K562 (cell line): ENCODE results near the gene CCDC85C. TPM values are rescaled to one million over a fixed set of nuclear protein-coding genes. Genes with fewer than 3 reads are reported as not detected.

Source experiments
- ATAC-seq: fragments of 200-7000 bp; cut with Tn5 transposase; 3 replicates; pipeline ENCODE4 v1.9.1; 2020; ENCODE audit warnings: moderate library complexity
- BruUV-seq: library from RNA; stranded (reverse); fragments of 400-500 nt; replicated peaks from 2 replicates; lab custom pipeline; 2021; lab: Mats Ljungman, UMichigan
- CTCF ChIA-PET: fragments of 300-600 bp; formaldehyde crosslinking; extraction: SDS; loops from one replicate; lab custom pipeline; 2021; ENCODE audit warnings: low intra/inter-chr PET ratio; lab: Yijun Ruan, JAX
- POLR2A ChIA-PET: fragments of 300-600, 350-650 bp; sonication (Branson Sonifier 250); formaldehyde crosslinking; extraction: SDS; loops from one replicate; lab custom pipeline; 2021; ENCODE audit warnings: antibody characterized with exemption, inconsistent platforms; lab: Yijun Ruan, JAX
- DNase-seq, 4 experiments: peaks; one replicate each; pipeline versions ENCODE4 v3.0.0 to v3.0.0-alpha.2; 2011 to 2018; ENCODE audit warnings: low spot score in 3 of 4, mixed read lengths in 3 of 4; ENCODE audit errors: extremely low read depth in 1 of 4
- FAIRE-seq: peaks from 2 replicates; lab custom pipeline; 2011; peaks lifted over from hg19 to GRCh38; lab: Jason Lieb, UNC
- H2AFZ ChIP-seq: 2 replicates; pipeline ENCODE4 v1.6.0; 2011; ENCODE audit warnings: low read depth, low read length, control low read depth, inconsistent platforms
- H3K27ac ChIP-seq: fragments of 200-600 bp; 3 replicates; pipeline ENCODE4 v1.8.0; 2011; ENCODE audit warnings: low read depth, mild to moderate bottlenecking, control low read depth, inconsistent platforms, low read length, moderate library complexity, mixed read lengths; ENCODE audit errors: extremely low read depth
- H3K27me3 ChIP-seq, 2 experiments: fragments of 300-600 bp in 1 of 2; 2 replicates in 1 of 2; 3 replicates in 1 of 2; pipeline versions ENCODE4 v1.6.0 to v1.8.0; 2011; ENCODE audit warnings: inconsistent platforms in 2 of 2, low read length in 2 of 2, mild to moderate bottlenecking in 1 of 2, mixed read lengths in 1 of 2, moderate library complexity in 1 of 2; ENCODE audit not compliant: control insufficient read depth in 2 of 2, insufficient read depth in 2 of 2
- H3K36me3 ChIP-seq: fragments of 300-600 bp; 3 replicates; pipeline ENCODE4 v1.8.0; 2011; ENCODE audit warnings: mild to moderate bottlenecking, low read length, inconsistent platforms; ENCODE audit not compliant: control insufficient read depth, insufficient read depth
- H3K4me1 ChIP-seq, 2 experiments: fragments of 200-600 bp in 1 of 2; replicated peaks in 1 of 2; 2 replicates in 1 of 2; 3 replicates in 1 of 2; pipeline versions ENCODE4 v1.5.1 to v1.8.0; 2011; ENCODE audit warnings: inconsistent platforms in 2 of 2, low read length in 2 of 2, mild to moderate bottlenecking in 1 of 2, mixed read lengths in 1 of 2, moderate library complexity in 1 of 2; ENCODE audit not compliant: control insufficient read depth in 2 of 2, insufficient read depth in 2 of 2
- H3K4me2 ChIP-seq: 2 replicates; pipeline ENCODE4 v1.6.1; 2011; ENCODE audit warnings: low read length, control low read depth, inconsistent platforms, mixed read lengths; ENCODE audit not compliant: insufficient read depth
- H3K4me3 ChIP-seq: fragments of 200-600 bp; sonication (generic), shearing (Covaris generic); 2 replicates; pipeline ENCODE4 v1.5.1; 2016; ENCODE audit warnings: control low read depth, inconsistent platforms
- H3K79me2 ChIP-seq: fragments of 200-600 bp; 3 replicates; pipeline ENCODE4 v1.8.0; 2011; ENCODE audit warnings: low read length, inconsistent platforms; ENCODE audit not compliant: control insufficient read depth, insufficient read depth
- H3K9ac ChIP-seq, 2 experiments: 2 replicates each; pipeline versions ENCODE4 v1.6.0 to v1.6.1; 2011; ENCODE audit warnings: low read depth in 2 of 2, low read length in 2 of 2, control low read depth in 1 of 2, inconsistent platforms in 1 of 2, mild to moderate bottlenecking in 1 of 2, mixed read lengths in 1 of 2; ENCODE audit not compliant: insufficient read depth in 1 of 2
- H3K9me1 ChIP-seq: one replicate; pipeline ENCODE4 v1.6.0; 2011; ENCODE audit warnings: inconsistent platforms, mild to moderate bottlenecking, low read length, moderate library complexity; ENCODE audit not compliant: control insufficient read depth, insufficient read depth
- H3K9me3 ChIP-seq: replicated peaks from 2 replicates; pipeline ENCODE4 v1.5.1; 2011; ENCODE audit warnings: low read depth, low read length, inconsistent platforms; ENCODE audit not compliant: control insufficient read depth, insufficient read depth
- H4K20me1 ChIP-seq: replicated peaks from 2 replicates; pipeline ENCODE4 v1.6.1; 2011; ENCODE audit warnings: low read length, inconsistent platforms, mixed read lengths; ENCODE audit not compliant: control insufficient read depth, insufficient read depth
- BCOR ChIP-seq: fragments of 450-650 bp; IDR thresholded peaks from 2 replicates; pipeline ENCODE4 v1.6.1; 2016
- EGR1 ChIP-seq: fragments of 450-650 bp; conservative IDR thresholded peaks from 2 replicates; pipeline ENCODE4 v1.6.1; 2017; ENCODE audit warnings: mild to moderate bottlenecking
- ESRRA ChIP-seq: fragments of 450-650 bp; IDR thresholded peaks from 2 replicates; pipeline ENCODE4 v1.6.1; 2014; ENCODE audit warnings: low read depth, mild to moderate bottlenecking, moderate library complexity, borderline replicate concordance
- MAFG ChIP-seq: fragments of 450-650 bp; conservative IDR thresholded peaks from 2 replicates; pipeline ENCODE4 v1.6.1; 2016; ENCODE audit warnings: missing genetic modification characterization, missing compliant biosample characterization
- MYC ChIP-seq, 2 experiments: fragments of 250-450 bp in 1 of 2; sonication (Bioruptor Pico) in 1 of 2; IDR thresholded peaks; 2 replicates each; pipeline versions ENCODE4 v1.5.1 to v1.6.1; 2012 to 2021; ENCODE audit warnings: low read depth in 2 of 2, borderline replicate concordance in 1 of 2, improper control_type of control experiment in 1 of 2, low read length in 1 of 2, mild to moderate bottlenecking in 1 of 2, moderate library complexity in 1 of 2
- PTTG1 ChIP-seq: fragments of 450-650 bp; IDR thresholded peaks from 2 replicates; pipeline ENCODE4 v1.6.1; 2016; ENCODE audit warnings: low read depth, mild to moderate bottlenecking, missing genetic modification characterization, missing compliant biosample characterization
- RBM25 ChIP-seq: fragments of 200-400 bp; formaldehyde crosslinking; IDR thresholded peaks from 2 replicates; pipeline ENCODE4 v1.6.1; 2018; ENCODE audit warnings: low read length, low read depth, moderate library complexity; ENCODE audit not compliant: severe bottlenecking
- WGBS: fragments of 100-300 bp; shearing (Covaris generic); methylation state at CpG from one replicate; pipeline ENCODE4 v1.1.6; 2016; ENCODE audit warnings: low coverage, mixed read lengths; ENCODE audit not compliant: insufficient coverage; ENCODE audit errors: missing lambda C conversion rate; 5-methylcytosine and 5-hydroxymethylcytosine counted together
- in situ Hi-C: fragments of 300-500 bp; cut with MboI; formaldehyde crosslinking; loops from 4 replicates; pipeline ENCODE4 v1.15.0; 2018; ENCODE audit warnings: inconsistent platforms, mixed read lengths
- intact Hi-C: fragments of 100-400 bp; cut with micrococcal nuclease; formaldehyde crosslinking; loops from 2 replicates; pipeline ENCODE4 v1.14.2; 2022
- polyA plus RNA-seq, 8 experiments: library from polyadenylated mRNA; depleted of rRNA in 4 of 8; stranded (reverse) in 5 of 8; unstranded in 3 of 8; fragments of >200 nt; fragmentation: Nextera tagmentation in 2 of 8; fragmentation: Illumina TruSeq in 1 of 8; extraction: Ambion mirVana in 2 of 8; extraction: Trizol in 1 of 8; gene quantifications; 2 replicates each; pipeline versions ENCODE4 v1.2.1 to v1.2.3, GENCODE V29; 2011 to 2014; ENCODE audit warnings: inconsistent platforms in 1 of 8, missing spikeins in 1 of 8
- total RNA-seq, 7 experiments: library from RNA; depleted of rRNA in 6 of 7; stranded (reverse); fragments of >200 nt in 6 of 7; fragmentation: Illumina TruSeq in 2 of 7; extraction: Trizol in 2 of 7; gene quantifications; 2 replicates each; pipeline versions ENCODE4 v1.2.1 to v1.2.3, GENCODE V29; 2011 to 2021; ENCODE audit warnings: low replicate concordance in 1 of 7
- TF ChIP-seq, protein P1 (sequence below): fragments of 450-650 bp; IDR thresholded peaks from 2 replicates; pipeline ENCODE4 v1.6.1; 2016; ENCODE audit warnings: antibody characterized with exemption
- TF ChIP-seq, protein P2 (sequence below): fragments of 450-650 bp; IDR thresholded peaks from 2 replicates; pipeline ENCODE4 v1.7.0; 2016; ENCODE audit warnings: borderline replicate concordance
- TF ChIP-seq, protein P3 (sequence below): sonication (generic); IDR thresholded peaks from 2 replicates; pipeline ENCODE4 v1.6.1; 2016
- TF ChIP-seq, protein P4 (sequence below), 2 experiments: fragments of 450-650 bp in 1 of 2; sonication (generic) in 1 of 2; formaldehyde crosslinking in 1 of 2; IDR thresholded peaks in 1 of 2; conservative IDR thresholded peaks in 1 of 2; 2 replicates each; pipeline versions ENCODE4 v1.6.1 to v1.8.1; 2016 to 2023; ENCODE audit warnings: mild to moderate bottlenecking in 2 of 2, moderate library complexity in 2 of 2, inconsistent platforms in 1 of 2, missing genetic modification reagents in 1 of 2
- TF ChIP-seq, protein P5 (sequence below), 2 experiments: fragments of 450-650 bp; conservative IDR thresholded peaks; 2 replicates each; pipeline ENCODE4 v1.6.1; 2017; ENCODE audit warnings: mild to moderate bottlenecking in 2 of 2, moderate library complexity in 2 of 2

The CCDC85C gene
- total and polyA plus RNA-seq, 9 of the 15 experiments (the other 6 are each of a cell fraction or from before 2014, with no cell fraction given): 0.18 to 22.0 (median 6.3) TPM

DNA sequence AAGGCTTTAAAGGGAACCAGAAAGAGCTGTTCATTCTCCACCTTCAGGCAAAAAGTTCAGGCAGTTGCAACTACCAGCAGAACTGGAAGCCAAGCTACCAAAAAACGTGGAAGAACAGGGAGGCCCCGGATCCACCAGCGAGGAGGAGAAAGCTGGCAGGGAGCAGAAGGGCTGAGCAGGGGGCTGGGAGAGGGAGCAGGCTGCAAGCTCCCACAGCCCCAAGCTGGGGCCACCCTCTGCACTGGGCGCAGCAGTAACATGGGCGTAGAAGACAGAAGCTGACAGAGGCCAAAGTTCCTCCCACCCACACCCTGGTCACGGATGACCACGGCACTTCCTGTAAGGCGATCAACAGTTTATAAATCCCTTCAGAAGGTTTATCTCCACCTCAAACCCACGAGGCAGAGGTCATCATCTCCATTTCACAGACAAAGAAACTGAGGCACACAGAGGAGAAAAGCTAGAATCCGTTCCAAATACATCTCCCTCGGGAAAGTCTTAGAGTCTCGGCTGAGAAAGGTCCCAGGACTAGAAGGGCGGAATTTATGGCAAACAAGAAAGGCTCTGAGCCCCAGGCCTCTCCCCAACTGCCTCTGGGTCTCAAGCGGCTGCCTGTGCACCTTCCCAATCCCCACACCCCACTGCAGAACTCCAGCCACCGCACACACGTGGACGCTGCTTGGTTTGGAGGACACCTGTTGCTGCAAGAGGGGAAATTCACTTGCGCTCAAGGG, 1.8 kb downstream of the CCDC85C start:
- Histone ChIP-seq H2AFZ (no peak overlapping the region), H3K4me2 (peak overlapping the region; percentile 58), H3K9me1 (no peaks in the 10 kb centered on the region), H3K9me3 (no peaks in the 10 kb centered on the region), H3K36me3 (no peaks in the 10 kb centered on the region; the same call in 2 of the 3 replicates), H3K27ac (no peak overlapping the region), H3K79me2 (peaks cover 46% of the 10 kb centered on the region), H3K27me3 (no peaks in the 10 kb centered on the region), H4K20me1 (peaks cover 36% of the 10 kb centered on the region), H3K9ac (peak overlapping the region in 1 of 2 experiments; percentile 89; a peak in 3 of 4 replicates), H3K4me1 (peaks cover 36 to 48% of the 10 kb centered on the region in 2 experiments), H3K4me3 (peak overlapping the region; percentile 39; the same call in 1 of the 2 replicates)
- ChIA-PET POLR2A (interaction anchor here (0.6 to 1.6 kb wide), 4 partner anchors 8 to 336 kb away, joined by 3 to 5 read pairs (median 4); no protein-coding TSS in a partner anchor), CTCF (no interaction called here)
- FAIRE-seq (peak; percentile 82), ATAC-seq (no peak), DNase-seq (peak in 1 of 4 experiments; percentile 55)
- BruUV-seq: TSS peak; percentile 41
- intact Hi-C loops (no loop called here), in situ Hi-C loops (no loop called here)
- 12% methylated on average over 14 of the region's 18 CpGs for WGBS
- TF ChIP-seq EGR1 (peak; percentile 78), RBM25 (peak; percentile 45), ESRRA (no peak), PTTG1 (tag) (no peak), MYC (IDR thresholded peaks at IDR 0.05; ENCODE audit: low read depth, low read length) (0 out of 2 replicates have a peak, but pooled peaks have one; percentile 13), MYC (CRISPR knock-in tag; IDR thresholded peaks at IDR 0.05; ENCODE audit: borderline replicate concordance, low read depth) (no peak), BCOR (peak; percentile 58; the same call in 1 of the 2 replicates), MAFG (tag) (no peak)
- TF ChIP-seq, protein P1, sequence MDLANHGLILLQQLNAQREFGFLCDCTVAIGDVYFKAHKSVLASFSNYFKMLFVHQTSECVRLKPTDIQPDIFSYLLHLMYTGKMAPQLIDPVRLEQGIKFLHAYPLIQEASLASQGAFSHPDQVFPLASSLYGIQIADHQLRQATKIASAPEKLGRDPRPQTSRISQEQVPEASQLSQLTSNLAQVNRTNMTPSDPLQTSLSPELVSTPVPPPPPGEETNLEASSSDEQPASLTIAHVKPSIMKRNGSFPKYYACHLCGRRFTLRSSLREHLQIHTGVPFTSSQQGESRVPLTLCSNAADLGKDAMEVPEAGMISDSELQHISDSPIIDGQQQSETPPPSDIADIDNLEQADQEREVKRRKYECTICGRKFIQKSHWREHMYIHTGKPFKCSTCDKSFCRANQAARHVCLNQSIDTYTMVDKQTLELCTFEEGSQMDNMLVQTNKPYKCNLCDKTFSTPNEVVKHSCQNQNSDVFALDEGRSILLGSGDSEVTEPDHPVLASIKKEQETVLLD: 0 out of 2 replicates have a peak, but pooled peaks have one; percentile 13
- TF ChIP-seq, protein P2, sequence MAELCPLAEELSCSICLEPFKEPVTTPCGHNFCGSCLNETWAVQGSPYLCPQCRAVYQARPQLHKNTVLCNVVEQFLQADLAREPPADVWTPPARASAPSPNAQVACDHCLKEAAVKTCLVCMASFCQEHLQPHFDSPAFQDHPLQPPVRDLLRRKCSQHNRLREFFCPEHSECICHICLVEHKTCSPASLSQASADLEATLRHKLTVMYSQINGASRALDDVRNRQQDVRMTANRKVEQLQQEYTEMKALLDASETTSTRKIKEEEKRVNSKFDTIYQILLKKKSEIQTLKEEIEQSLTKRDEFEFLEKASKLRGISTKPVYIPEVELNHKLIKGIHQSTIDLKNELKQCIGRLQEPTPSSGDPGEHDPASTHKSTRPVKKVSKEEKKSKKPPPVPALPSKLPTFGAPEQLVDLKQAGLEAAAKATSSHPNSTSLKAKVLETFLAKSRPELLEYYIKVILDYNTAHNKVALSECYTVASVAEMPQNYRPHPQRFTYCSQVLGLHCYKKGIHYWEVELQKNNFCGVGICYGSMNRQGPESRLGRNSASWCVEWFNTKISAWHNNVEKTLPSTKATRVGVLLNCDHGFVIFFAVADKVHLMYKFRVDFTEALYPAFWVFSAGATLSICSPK: no peak
- TF ChIP-seq, protein P3, sequence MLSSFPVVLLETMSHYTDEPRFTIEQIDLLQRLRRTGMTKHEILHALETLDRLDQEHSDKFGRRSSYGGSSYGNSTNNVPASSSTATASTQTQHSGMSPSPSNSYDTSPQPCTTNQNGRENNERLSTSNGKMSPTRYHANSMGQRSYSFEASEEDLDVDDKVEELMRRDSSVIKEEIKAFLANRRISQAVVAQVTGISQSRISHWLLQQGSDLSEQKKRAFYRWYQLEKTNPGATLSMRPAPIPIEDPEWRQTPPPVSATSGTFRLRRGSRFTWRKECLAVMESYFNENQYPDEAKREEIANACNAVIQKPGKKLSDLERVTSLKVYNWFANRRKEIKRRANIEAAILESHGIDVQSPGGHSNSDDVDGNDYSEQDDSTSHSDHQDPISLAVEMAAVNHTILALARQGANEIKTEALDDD: peak; percentile 43; the same call in 1 of the 2 replicates
- TF ChIP-seq, protein P4, sequence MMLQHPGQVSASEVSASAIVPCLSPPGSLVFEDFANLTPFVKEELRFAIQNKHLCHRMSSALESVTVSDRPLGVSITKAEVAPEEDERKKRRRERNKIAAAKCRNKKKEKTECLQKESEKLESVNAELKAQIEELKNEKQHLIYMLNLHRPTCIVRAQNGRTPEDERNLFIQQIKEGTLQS (IDR thresholded peaks at IDR 0.05): no peak
- TF ChIP-seq, protein P4 (CRISPR knock-in tag; conservative IDR thresholded peaks at IDR 0.05): no peak
- TF ChIP-seq, protein P5, sequence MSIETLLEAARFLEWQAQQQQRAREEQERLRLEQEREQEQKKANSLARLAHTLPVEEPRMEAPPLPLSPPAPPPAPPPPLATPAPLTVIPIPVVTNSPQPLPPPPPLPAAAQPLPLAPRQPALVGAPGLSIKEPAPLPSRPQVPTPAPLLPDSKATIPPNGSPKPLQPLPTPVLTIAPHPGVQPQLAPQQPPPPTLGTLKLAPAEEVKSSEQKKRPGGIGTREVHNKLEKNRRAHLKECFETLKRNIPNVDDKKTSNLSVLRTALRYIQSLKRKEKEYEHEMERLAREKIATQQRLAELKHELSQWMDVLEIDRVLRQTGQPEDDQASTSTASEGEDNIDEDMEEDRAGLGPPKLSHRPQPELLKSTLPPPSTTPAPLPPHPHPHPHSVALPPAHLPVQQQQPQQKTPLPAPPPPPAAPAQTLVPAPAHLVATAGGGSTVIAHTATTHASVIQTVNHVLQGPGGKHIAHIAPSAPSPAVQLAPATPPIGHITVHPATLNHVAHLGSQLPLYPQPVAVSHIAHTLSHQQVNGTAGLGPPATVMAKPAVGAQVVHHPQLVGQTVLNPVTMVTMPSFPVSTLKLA (conservative IDR thresholded peaks at IDR 0.05): peak in 1 of 2 experiments; percentile 43; a peak in 1 of 4 replicates
